Bronchial epithelial cell (primary cell): Measurements from ENCODE around the gene PCDHB15. TPM values are rescaled to one million over a fixed set of nuclear protein-coding genes. Genes with fewer than 3 reads are reported as not detected.
A peak's percentile ranks its signal among the peaks of the same experiment; 100 is the strongest.
"Not testable (repeated sequence)": the region's sequence is repeated elsewhere in the genome, so short reads cannot be mapped to it uniquely, and the experiment has no call there.

ENCODE experiments used
- DNase-seq: peaks from one replicate; pipeline ENCODE4 v3.0.0-alpha.2; 2010; ENCODE audit warnings: low read depth
- FAIRE-seq: peaks from 2 replicates; lab custom pipeline; 2011; peaks lifted over from hg19 to GRCh38; lab: Jason Lieb, UNC
- H3K27me3 ChIP-seq: 2 replicates; pipeline ENCODE4 v1.5.1; 2011; ENCODE audit warnings: low read length; ENCODE audit not compliant: control insufficient read depth, insufficient read depth
- H3K36me3 ChIP-seq: 2 replicates; pipeline ENCODE4 v1.5.1; 2011; ENCODE audit warnings: low read length; ENCODE audit not compliant: control insufficient read depth, insufficient read depth
- H3K4me3 ChIP-seq: 2 replicates; pipeline ENCODE4 v1.5.1; 2011; ENCODE audit warnings: mild to moderate bottlenecking, low read depth, low read length, control low read depth
- CTCF ChIP-seq: IDR thresholded peaks from 2 replicates; pipeline ENCODE4 v1.5.1; 2011; ENCODE audit warnings: mild to moderate bottlenecking, moderate library complexity, low read length, control low read depth, inconsistent platforms; ENCODE audit not compliant: insufficient read depth, severe bottlenecking
- total RNA-seq: library from RNA; depleted of rRNA; stranded (reverse); fragments of >200 nt; gene quantifications from 2 replicates; pipeline ENCODE4 v1.2.1, GENCODE V29; 2014

Gene PCDHB15
- total RNA-seq, 1 donor from 2014 or later, result under 0.01 TPM

DNA sequence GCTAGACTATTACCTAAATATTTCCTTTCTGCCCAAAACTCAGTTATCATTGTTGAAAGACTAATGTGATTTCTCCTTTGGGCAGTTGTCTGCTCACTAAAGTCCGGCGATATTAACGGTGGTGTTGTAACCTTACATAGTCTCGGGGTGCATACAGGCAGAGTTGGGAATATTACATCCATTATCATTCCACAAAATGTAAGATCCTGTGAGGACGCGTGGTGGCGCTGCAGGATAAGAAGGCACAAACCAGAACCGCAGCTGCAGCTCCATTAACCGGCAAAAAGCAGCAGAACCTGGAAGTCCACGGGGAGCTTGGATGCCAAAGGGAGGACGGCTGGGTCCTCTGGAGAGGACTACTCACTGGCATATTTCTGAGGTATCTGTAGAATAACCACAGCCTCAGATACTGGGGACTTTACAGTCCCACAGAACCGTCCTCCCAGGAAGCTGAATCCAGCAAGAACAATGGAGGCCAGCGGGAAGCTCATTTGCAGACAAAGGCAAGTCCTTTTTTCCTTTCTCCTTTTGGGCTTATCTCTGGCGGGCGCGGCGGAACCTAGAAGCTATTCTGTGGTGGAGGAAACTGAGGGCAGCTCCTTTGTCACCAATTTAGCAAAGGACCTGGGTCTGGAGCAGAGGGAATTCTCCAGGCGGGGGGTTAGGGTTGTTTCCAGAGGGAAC is 31.4 kb upstream of the PCDHB15 start, which contains the start of gene PCDHB13:
Gene PCDHB13 (plus strand): TSS at position 264 of the 684 bp plus-strand sequence. CDS start 205 bp downstream, at position 469.
- H3K27me3 ChIP-seq, H3K4me3 ChIP-seq, FAIRE-seq, H3K36me3 ChIP-seq: not testable (repeated sequence)
- TF ChIP-seq CTCF, result peak; percentile 8
- peak; percentile 4 for DNase-seq

- DNase-seq, H3K4me3 ChIP-seq, H3K27me3 ChIP-seq, H3K36me3 ChIP-seq, FAIRE-seq: not testable (repeated sequence)
Observed at GRCh38 chr5:141214583-141214982, 30.6 kb upstream of the PCDHB15 start.

- H3K27me3 ChIP-seq, DNase-seq, H3K36me3 ChIP-seq, FAIRE-seq, H3K4me3 ChIP-seq: not testable (repeated sequence)
Observed at GRCh38 chr5:141215504-141215903, 29.7 kb upstream of the PCDHB15 start.

DNA sequence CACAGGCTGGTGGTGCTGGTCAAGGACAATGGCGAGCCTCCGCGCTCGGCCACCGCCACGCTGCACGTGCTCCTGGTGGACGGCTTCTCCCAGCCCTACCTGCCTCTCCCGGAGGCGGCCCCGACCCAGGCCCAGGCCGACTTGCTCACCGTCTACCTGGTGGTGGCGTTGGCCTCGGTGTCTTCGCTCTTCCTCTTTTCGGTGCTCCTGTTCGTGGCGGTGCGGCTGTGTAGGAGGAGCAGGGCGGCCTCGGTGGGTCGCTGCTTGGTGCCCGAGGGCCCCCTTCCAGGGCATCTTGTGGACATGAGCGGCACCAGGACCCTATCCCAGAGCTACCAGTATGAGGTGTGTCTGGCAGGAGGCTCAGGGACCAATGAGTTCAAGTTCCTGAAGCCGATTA is 29.2 kb upstream of the PCDHB15 start:
- not testable (repeated sequence) for FAIRE-seq, H3K36me3 ChIP-seq, DNase-seq, H3K4me3 ChIP-seq, H3K27me3 ChIP-seq

DNA sequence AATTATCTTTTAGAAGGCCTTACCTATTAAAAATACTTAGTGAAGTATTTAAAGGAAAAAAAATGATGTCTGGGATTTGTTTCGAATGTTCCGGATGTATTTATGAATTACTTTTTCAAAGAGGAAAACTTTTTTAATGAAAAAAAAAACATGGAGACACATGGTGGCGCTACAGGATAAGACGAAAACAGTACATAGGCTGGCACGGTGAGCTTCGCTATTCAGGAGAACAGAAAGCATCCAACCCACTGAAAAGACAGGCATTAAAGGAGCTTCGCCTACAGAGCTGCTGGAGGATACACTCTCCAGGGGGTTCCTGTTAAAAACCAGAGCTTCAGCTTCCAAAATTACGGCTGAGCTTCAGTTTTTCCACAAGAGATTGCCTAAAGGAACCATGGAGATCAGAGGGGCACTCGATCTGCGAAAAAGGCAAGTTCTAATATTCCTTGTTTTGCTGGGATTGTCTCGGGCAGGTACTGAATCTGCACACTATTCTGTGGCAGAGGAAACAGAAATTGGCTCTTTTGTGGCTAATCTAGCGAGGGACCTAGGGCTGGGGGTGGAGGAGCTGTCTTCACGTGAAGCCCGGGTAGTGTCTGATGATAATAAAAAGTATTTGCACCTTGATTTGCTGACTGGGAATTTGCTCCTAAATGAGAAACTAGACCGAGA is 21.9 kb upstream of the PCDHB15 start, which contains the start of gene PCDHB14:
Gene PCDHB14 (plus strand): TSS at position 232 of the 672 bp plus-strand sequence. CDS start 163 bp downstream, at position 395.
- Histone ChIP-seq H3K36me3 (no peaks in the 10 kb centered on the region), H3K4me3 (peak within 1 kb of the TSS; percentile 8), H3K27me3 (no peaks in the 10 kb centered on the region)
- DNase-seq (peak; percentile 13), FAIRE-seq (no peak)
- TF ChIP-seq CTCF, result no peak

DNA sequence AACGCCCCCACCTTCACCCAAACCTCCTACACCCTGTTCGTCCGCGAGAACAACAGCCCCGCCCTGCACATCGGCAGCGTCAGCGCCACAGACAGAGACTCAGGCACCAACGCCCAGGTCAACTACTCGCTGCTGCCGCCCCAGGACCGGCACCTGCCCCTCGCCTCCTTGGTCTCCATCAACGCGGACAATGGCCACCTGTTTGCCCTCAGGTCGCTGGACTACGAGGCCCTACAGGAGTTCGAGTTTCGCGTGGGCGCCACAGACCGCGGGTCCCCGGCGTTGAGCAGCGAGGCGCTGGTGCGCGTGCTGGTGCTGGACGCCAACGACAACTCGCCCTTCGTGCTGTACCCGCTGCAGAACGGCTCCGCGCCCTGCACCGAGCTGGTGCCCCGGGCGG is 20.4 kb upstream of the PCDHB15 start:
- H3K27me3 ChIP-seq, H3K4me3 ChIP-seq, FAIRE-seq, H3K36me3 ChIP-seq, DNase-seq: not testable (repeated sequence)

DNA sequence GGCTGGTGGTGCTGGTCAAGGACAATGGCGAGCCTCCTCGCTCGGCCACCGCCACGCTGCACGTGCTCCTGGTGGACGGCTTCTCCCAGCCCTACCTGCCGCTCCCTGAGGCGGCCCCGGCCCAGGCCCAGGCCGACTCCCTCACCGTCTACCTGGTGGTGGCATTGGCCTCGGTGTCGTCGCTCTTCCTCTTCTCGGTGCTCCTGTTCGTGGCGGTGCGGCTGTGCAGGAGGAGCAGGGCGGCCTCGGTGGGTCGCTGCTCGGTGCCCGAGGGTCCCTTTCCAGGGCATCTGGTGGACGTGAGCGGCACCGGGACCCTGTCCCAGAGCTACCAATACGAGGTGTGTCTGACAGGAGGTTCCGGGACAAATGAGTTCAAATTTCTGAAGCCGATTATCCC is 19.8 kb upstream of the PCDHB15 start:
- not testable (repeated sequence) for H3K27me3 ChIP-seq, H3K4me3 ChIP-seq, DNase-seq, H3K36me3 ChIP-seq, FAIRE-seq

- FAIRE-seq (no peak), DNase-seq (no peak)
- Histone ChIP-seq H3K36me3 (no peaks in the 10 kb centered on the region), H3K4me3 (no peak overlapping the region), H3K27me3 (no peaks in the 10 kb centered on the region)
- no peak for TF ChIP-seq CTCF
Observed at GRCh38 chr5:141234109-141234667, 11.0 kb upstream of the PCDHB15 start.

GRCh38 chr5:141235922-141236321 is 9.3 kb upstream of the PCDHB15 start:
- FAIRE-seq, DNase-seq, H3K4me3 ChIP-seq, H3K27me3 ChIP-seq, H3K36me3 ChIP-seq: not testable (repeated sequence)
